Measurements from ENCODE around the gene EGFL7. TPM values are rescaled to one million over a fixed set of nuclear protein-coding genes. Genes with fewer than 3 reads are reported as not detected.
A peak's percentile ranks its signal among the peaks of the same experiment; 100 is the strongest.

EGFL7 gene
- total RNA-seq, 1 donor = 3.3 TPM

DNA sequence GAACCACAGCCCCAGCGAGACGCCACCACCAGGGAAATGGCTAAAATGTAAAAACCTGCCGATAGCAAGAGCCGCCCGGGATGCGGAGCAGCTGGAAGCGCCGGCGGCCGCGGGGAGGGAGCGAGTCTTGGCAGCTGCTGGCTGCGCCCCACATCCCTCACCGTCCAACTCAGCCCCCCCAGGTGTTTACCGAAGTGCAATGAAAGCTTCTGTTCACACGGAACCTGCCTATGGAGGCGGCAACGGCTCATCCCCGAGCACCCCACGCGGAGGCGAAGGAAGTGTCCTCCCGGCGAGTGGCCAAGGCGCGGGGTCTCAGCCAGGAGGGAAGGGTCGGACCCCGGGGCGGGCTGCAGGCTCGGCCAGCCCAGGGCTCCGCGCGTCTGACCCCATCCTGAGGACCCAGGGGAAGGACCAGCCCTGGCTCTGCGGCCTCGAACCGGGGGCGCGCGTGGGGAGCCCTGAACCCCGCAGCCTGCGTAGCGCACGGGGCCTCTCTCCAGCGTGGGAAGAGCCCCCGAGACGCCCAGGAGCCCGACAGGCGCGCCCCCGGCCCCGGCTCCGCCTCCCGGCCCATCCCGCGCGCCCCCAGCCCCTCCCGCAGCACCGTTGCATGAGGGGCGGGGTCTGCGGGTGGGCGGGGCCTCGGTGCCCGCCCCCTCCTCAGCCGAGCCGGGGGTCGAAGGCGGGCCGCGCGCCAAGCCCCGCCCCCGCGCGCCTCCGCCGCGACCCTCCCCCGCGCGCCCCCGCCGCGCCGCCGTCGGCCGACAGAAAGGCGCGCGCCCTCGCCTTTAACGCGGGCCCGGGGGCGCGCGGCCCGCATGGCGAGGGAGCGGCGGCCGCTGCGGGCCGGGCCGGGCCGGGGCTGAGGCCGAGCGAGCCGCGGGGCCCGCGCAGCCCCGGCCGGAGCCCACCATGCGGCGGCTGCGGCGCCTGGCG, 49.3 kb downstream of the EGFL7 start, which contains the start of gene DIPK1B:
DIPK1B (plus strand) TSS at position 822 of the 939 bp plus-strand sequence; CDS start at position 916, 94 bp downstream.
- no peak within 1 kb of the TSS for H3K27ac ChIP-seq (ENCODE audit: low read depth, low read length)
- H3K4me3 ChIP-seq (ENCODE audit: insufficient read depth, low read length) = no peak within 1 kb of the TSS
- H2AFZ ChIP-seq (ENCODE audit: low read length) = no peak within 1 kb of the TSS
- H3K27me3 ChIP-seq (ENCODE audit: insufficient read depth, low read length) = peaks cover 22% of the 10 kb centered on the region
- no peaks in the 10 kb centered on the region for H3K4me1 ChIP-seq (ENCODE audit: insufficient read depth, low read length)
- DNase-seq (ENCODE audit: insufficient read length, low spot score, missing footprints) = peak; percentile 94
- H3K4me2 ChIP-seq (ENCODE audit: insufficient read depth, low read length) = no peak within 1 kb of the TSS
- no peaks in the 10 kb centered on the region for H3K36me3 ChIP-seq (ENCODE audit: insufficient read depth, low read length)
- H3K79me2 ChIP-seq (ENCODE audit: insufficient read depth, low read length) = no peaks in the 10 kb centered on the region
- H4K20me1 ChIP-seq (ENCODE audit: insufficient read depth, low read length) = no peaks in the 10 kb centered on the region
- no peaks in the 10 kb centered on the region for H3K9me3 ChIP-seq (ENCODE audit: low read depth, low read length)
- no peak for TF ChIP-seq CTCF (IDR thresholded peaks at IDR 0.05; ENCODE audit: extremely low read depth, low read depth, low read length)

DNA sequence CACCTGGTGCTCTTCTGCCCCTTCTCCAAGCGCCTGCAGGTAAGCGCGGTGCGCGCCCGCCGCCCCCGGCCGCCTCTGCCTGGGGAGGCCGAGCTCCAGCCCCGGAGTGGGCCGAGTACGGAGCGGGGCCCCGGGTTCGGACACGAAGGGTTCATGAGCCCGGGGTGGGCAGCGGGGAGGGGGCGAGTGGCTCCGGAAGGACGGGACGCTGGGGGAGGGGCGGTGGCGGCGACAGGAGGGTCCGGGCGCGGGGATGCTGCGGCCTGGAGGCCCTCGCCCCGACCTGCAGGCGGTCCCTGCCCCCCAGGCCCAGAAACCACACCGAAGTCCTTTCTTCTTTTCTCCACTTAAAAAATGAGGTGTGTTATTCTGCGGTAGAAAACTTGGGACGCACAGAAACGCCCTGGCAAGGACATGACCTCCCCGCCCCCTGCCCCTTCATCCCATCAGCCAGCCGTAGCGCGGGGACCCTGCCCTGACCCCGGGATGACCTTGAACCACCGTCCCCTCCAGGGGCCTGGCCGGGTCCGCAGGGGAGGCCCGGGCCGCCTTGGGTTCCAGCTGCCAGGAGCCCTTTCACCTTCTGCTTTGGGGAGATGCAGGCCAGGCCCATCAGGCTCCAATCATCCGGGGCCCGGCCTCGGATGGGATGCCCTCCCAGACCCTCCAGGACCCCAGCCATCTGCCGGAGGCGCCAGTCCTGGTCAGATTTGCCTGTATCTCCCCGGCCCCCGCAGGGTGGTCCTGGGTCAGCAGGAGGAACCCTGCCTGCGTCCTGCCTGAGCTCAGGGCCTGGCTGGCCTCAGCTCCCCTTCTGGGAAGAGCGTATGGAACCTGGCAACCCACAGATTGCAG, 50.2 kb downstream of the EGFL7 start:
- no peaks in the 10 kb centered on the region for H3K9me3 ChIP-seq (ENCODE audit: low read depth, low read length)
- no peak overlapping the region for H3K4me2 ChIP-seq (ENCODE audit: insufficient read depth, low read length)
- H3K27me3 ChIP-seq (ENCODE audit: insufficient read depth, low read length) = peaks cover 22% of the 10 kb centered on the region
- no peak overlapping the region for H2AFZ ChIP-seq (ENCODE audit: low read length)
- no peaks in the 10 kb centered on the region for H3K79me2 ChIP-seq (ENCODE audit: insufficient read depth, low read length)
- DNase-seq (ENCODE audit: insufficient read length, low spot score, missing footprints) = peak; percentile 88
- H4K20me1 ChIP-seq (ENCODE audit: insufficient read depth, low read length) = no peaks in the 10 kb centered on the region
- TF ChIP-seq CTCF (IDR thresholded peaks at IDR 0.05; ENCODE audit: extremely low read depth, low read depth, low read length) = no peak
- H3K4me3 ChIP-seq (ENCODE audit: insufficient read depth, low read length) = no peak overlapping the region
- H3K27ac ChIP-seq (ENCODE audit: low read depth, low read length) = no peak overlapping the region
- H3K36me3 ChIP-seq (ENCODE audit: insufficient read depth, low read length) = no peaks in the 10 kb centered on the region
- no peaks in the 10 kb centered on the region for H3K4me1 ChIP-seq (ENCODE audit: insufficient read depth, low read length)

- TF ChIP-seq CTCF (IDR thresholded peaks at IDR 0.05; ENCODE audit: extremely low read depth, low read depth, low read length) = no peak
- H3K36me3 ChIP-seq (ENCODE audit: insufficient read depth, low read length) = no peaks in the 10 kb centered on the region
- H2AFZ ChIP-seq (ENCODE audit: low read length) = no peak overlapping the region
- peaks cover 22% of the 10 kb centered on the region for H3K27me3 ChIP-seq (ENCODE audit: insufficient read depth, low read length)
- H4K20me1 ChIP-seq (ENCODE audit: insufficient read depth, low read length) = no peaks in the 10 kb centered on the region
- H3K4me3 ChIP-seq (ENCODE audit: insufficient read depth, low read length) = no peak overlapping the region
- peak; percentile 85 for DNase-seq (ENCODE audit: insufficient read length, low spot score, missing footprints)
- H3K27ac ChIP-seq (ENCODE audit: low read depth, low read length) = no peak overlapping the region
- no peaks in the 10 kb centered on the region for H3K4me1 ChIP-seq (ENCODE audit: insufficient read depth, low read length)
- no peaks in the 10 kb centered on the region for H3K79me2 ChIP-seq (ENCODE audit: insufficient read depth, low read length)
- no peak overlapping the region for H3K4me2 ChIP-seq (ENCODE audit: insufficient read depth, low read length)
- H3K9me3 ChIP-seq (ENCODE audit: low read depth, low read length) = no peaks in the 10 kb centered on the region
Observed at GRCh38 chr9:136713550-136713949, 50.8 kb downstream of the EGFL7 start.
